Large intestine (tissue), 3 donors: ENCODE data around the gene NUCB2. TPM values are rescaled to one million over a fixed set of nuclear protein-coding genes. Genes with fewer than 3 reads are reported as not detected.

Experiments used
- DNase-seq, 2 donors: peaks; one replicate each; pipeline versions ENCODE4 v3.0.0 to v3.0.0-alpha.2; 2013
- H3K27ac ChIP-seq: one replicate; pipeline ENCODE4 v1.5.1; 2013; ENCODE audit warnings: low read length
- H3K27me3 ChIP-seq: 2 replicates; pipeline ENCODE4 v1.6.1; 2013; ENCODE audit warnings: low read length; ENCODE audit not compliant: control insufficient read depth, insufficient read depth
- H3K36me3 ChIP-seq: 2 replicates; pipeline ENCODE4 v1.6.1; 2013; ENCODE audit warnings: low read length; ENCODE audit not compliant: control insufficient read depth, insufficient read depth
- H3K4me1 ChIP-seq: one replicate; pipeline ENCODE4 v1.6.1; 2013; ENCODE audit warnings: low read length; ENCODE audit not compliant: control insufficient read depth, insufficient read depth
- H3K4me3 ChIP-seq: one replicate; pipeline ENCODE4 v1.5.1; 2013; ENCODE audit warnings: low read length
- H3K9me3 ChIP-seq: one replicate; pipeline ENCODE4 v1.6.1; 2013; ENCODE audit warnings: mild to moderate bottlenecking, low read depth, low read length, moderate library complexity; ENCODE audit not compliant: control insufficient read depth
- WGBS: methylation state at CpG from one replicate; pipeline ENCODE4 v1.1.5; 2013; ENCODE audit warnings: low lambda C conversion rate; ENCODE audit not compliant: insufficient coverage; 5-methylcytosine and 5-hydroxymethylcytosine counted together
- polyA plus RNA-seq: library from polyadenylated mRNA; unstranded; fragments of 120-200 nt; gene quantifications from one replicate; pipeline ENCODE4 v1.2.1, GENCODE V29; 2013

NUCB2 gene
- polyA plus RNA-seq, 1 donor: 53.7 TPM

DNA sequence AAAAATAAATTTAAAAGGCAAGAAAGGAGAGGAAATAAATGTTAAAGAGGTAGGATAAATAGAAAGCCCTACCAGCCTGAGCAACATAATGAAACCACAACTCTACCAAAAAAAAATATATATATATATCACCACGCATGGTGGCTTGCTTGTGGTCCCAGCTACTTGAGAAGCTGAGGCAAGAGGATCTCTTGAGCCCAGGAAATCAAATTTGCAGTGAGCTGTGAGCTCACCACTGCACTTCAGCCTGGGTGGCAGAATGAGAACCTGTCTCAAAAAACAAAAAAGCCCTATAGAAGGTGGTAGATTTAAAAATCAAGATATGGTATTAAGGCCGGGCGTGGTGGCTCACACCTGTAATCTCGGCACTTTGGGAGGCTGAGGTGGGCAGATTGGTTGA, 10.5 kb downstream of the NUCB2 start:
- Histone ChIP-seq H3K27ac (no peak overlapping the region), H3K4me1 (no peaks in the 10 kb centered on the region), H3K36me3 (peaks cover 6% of the 10 kb centered on the region), H3K27me3 (no peaks in the 10 kb centered on the region), H3K9me3 (no peaks in the 10 kb centered on the region), H3K4me3 (no peak overlapping the region)
- no peak for DNase-seq
- WGBS: no CpG with 5 or more reads among the region's 4 CpGs

DNA sequence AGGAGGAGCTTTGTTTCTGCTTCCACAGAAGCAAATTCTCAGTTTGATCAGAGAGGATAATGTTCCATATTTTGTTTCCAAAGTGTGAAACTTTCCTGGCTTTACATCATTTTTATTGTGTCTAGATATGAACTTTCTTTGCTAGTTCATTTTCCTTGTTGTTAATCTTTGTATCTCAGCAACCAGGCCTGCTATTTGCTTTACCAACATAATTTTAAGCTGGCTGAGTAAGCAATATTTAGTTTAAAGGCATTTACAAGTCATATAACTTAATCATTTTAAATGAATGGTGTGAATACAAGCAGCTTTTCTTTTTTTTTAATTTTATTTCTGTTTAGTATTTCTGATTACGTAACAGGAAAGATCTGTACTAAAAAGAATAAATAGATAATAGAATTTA, 15.2 kb downstream of the NUCB2 start:
- Histone ChIP-seq H3K27me3 (no peaks in the 10 kb centered on the region), H3K36me3 (peaks cover 2% of the 10 kb centered on the region), H3K4me3 (no peak overlapping the region), H3K9me3 (no peaks in the 10 kb centered on the region), H3K27ac (no peak overlapping the region), H3K4me1 (no peaks in the 10 kb centered on the region)
- no peak for DNase-seq
- WGBS: 100% methylated on average over 1 of the region's 1 CpG

DNA sequence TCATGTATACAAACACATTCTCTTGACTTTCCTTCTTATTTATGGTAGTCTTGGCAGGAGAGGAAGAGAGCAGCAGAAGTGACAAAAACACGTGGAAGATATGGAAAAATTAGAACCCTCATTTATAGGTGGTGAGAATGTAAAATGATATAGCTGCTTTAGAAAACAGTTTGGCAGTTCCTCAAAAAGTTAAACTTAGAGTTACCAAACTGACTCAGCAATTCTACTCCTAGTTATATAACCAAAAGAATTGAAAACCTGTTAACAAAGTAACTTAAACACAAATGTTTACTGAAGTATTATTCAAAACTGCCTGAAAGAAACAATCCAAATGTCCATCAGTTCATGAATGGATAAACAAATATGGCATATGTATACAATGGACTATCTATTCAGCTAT, 16.8 kb downstream of the NUCB2 start:
- Histone ChIP-seq H3K27ac (no peak overlapping the region), H3K4me3 (no peak overlapping the region), H3K4me1 (no peaks in the 10 kb centered on the region), H3K36me3 (peaks cover 2% of the 10 kb centered on the region), H3K9me3 (no peaks in the 10 kb centered on the region), H3K27me3 (no peaks in the 10 kb centered on the region)
- WGBS: no CpG with 5 or more reads among the region's 1 CpG
- no peak for DNase-seq

DNA sequence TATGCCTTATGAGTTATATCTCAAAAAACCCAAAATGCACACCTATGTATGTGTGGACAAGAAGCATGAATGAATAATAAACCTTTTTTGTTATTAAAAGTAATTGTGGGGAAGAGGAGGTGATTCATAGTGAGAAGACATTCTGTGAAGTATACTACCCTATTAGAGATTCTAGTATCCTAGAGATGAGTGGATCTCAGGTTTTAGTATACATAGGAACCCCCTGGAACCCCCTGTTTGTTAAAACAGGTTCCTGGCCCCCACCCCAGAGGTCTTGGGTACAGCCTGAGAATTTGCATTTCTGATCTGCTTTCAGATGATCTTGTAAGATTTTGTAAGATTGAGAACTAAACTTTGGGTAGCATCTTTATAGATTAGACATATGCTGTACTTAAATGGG, 17.5 kb downstream of the NUCB2 start:
- Histone ChIP-seq H3K27me3 (no peaks in the 10 kb centered on the region), H3K4me3 (no peak overlapping the region), H3K36me3 (peaks cover 2% of the 10 kb centered on the region), H3K9me3 (no peaks in the 10 kb centered on the region), H3K27ac (no peak overlapping the region), H3K4me1 (no peaks in the 10 kb centered on the region)
- no peak for DNase-seq

DNA sequence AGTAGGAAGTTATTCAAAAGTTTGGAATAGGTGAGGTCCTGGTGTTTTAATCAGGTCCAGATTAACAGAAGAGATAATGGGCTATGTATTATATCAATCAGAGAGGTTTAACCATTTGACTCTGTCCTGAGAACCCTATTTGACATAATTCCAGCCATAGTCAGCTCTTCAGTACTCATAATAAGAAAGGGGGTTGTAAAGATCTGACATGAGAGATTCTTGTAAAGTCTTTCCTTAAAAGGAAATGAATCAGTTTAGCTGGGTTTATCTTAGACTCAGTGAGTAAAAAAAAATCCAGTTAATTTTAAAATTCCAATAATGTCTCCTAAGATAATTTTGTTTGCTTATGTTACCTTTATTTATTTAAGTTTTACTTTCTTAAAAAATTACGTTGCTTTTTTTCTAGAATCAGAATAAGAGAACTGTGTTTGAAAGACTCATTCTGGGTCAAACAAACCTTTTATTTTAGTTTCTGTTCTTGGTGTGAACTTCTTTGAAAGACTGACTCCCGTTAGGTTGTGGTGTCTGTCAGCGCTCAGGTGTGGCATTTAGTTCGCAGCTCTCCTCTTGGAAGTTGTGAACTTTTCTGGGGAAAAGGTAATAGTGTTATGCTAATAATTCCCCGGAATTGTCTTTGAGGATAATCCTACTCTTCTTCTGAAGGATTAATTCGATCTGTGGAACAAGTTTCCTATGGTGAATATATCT, 20.5 kb downstream of the NUCB2 start:
- no peaks in the 10 kb centered on the region for H3K4me1 ChIP-seq
- no peaks in the 10 kb centered on the region for H3K9me3 ChIP-seq
- H3K36me3 ChIP-seq: peaks cover 5% of the 10 kb centered on the region
- no peak overlapping the region for H3K4me3 ChIP-seq
- WGBS: 87% methylated on average over 4 of the region's 6 CpGs
- H3K27ac ChIP-seq: no peak overlapping the region
- H3K27me3 ChIP-seq: no peaks in the 10 kb centered on the region
- DNase-seq: no peak

DNA sequence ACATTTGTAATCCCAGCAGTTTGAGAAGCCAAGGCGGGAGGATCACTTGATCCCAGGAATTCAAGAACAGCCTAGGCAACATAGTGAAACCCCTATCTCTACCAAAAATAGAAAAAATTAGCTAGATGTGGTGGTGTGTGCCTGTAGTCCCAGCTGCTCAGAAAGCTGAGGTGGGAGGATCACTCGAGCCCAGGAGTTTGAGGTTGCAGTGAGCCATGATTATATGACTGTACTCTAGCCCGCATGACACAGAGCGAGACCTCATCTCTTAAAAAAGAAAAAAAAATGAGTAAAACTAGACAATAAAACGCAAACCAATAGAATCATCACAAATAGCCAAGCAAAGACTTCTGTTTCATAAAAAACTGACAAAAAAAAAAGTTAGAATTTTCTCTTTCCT, 21.8 kb downstream of the NUCB2 start:
- DNase-seq: no peak
- H3K27ac ChIP-seq: no peak overlapping the region
- H3K4me3 ChIP-seq: no peak overlapping the region
- H3K4me1 ChIP-seq: no peaks in the 10 kb centered on the region
- H3K27me3 ChIP-seq: no peaks in the 10 kb centered on the region
- no peaks in the 10 kb centered on the region for H3K9me3 ChIP-seq
- WGBS: 100% methylated on average over 3 of the region's 5 CpGs
- H3K36me3 ChIP-seq: peaks cover 5% of the 10 kb centered on the region

DNA sequence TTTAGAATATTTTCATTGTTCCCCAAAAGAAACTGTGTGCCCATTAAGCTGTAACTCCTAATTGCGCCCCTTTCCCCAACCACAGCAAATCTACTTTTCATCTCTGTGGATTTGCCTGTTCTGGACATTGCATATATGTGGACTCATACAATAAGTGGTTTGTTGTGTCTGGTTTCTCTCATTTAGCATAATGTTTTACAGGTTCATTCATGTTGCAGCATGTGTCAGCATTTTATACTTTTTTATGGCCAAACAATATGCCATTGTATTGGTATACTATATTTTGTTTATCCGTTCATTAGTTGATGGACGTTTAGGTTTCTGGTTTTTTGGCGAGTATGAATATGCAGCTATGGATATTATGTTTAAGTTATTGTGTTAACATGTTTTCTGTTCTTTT, 23.8 kb downstream of the NUCB2 start:
- H3K4me1 ChIP-seq: no peaks in the 10 kb centered on the region
- peaks cover 5% of the 10 kb centered on the region for H3K36me3 ChIP-seq
- no peaks in the 10 kb centered on the region for H3K27me3 ChIP-seq
- no peaks in the 10 kb centered on the region for H3K9me3 ChIP-seq
- no peak for DNase-seq
- H3K27ac ChIP-seq: no peak overlapping the region
- WGBS: no CpG with 5 or more reads among the region's 4 CpGs
- no peak overlapping the region for H3K4me3 ChIP-seq

DNA sequence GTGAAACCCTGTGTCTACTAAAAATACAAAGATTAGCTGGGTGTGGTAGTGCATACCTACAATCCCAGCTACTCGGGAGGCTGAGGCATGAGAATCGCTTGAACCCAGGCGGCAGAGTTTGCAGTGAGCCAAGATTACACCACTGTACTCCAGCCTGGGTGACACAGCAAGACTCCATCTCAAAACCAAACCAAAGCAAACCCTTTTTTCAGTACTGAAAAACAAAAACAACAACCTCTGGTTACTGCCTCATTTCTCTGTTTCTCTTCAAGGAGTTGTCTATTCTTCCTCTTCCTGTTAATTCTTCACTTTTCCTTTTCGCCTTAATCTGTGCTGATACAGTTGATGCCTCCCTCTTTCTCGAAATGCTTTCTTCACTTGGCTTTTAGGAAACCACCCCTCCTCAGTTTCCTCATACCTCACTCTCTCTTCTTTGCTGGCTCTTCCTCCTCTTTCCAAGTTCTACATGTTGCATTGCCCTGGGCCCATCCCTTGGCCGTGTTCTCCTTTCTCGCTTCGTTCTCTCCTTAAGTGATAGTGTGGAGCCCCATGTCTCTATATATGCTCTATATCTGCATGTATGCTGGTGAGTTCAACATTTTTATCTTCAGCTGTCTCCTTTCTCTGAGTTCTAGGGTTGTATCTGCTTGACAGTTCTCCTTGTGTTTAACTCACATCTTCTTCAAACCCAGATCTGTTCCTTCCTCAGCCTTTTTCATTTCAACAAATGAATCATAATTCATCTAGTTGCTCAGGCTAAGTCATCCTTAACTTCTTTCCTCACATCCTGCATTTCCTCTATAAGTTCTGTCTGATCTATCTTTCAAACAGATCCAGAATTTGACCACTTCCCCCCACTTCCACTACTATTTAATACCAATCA, 37.1 kb downstream of the NUCB2 start:
- peaks cover 6% of the 10 kb centered on the region for H3K36me3 ChIP-seq
- 100% methylated on average over 5 of the region's 8 CpGs for WGBS
- DNase-seq: no peak
- H3K4me3 ChIP-seq: no peak overlapping the region
- no peaks in the 10 kb centered on the region for H3K9me3 ChIP-seq
- no peaks in the 10 kb centered on the region for H3K27me3 ChIP-seq
- no peak overlapping the region for H3K27ac ChIP-seq
- H3K4me1 ChIP-seq: no peaks in the 10 kb centered on the region

DNA sequence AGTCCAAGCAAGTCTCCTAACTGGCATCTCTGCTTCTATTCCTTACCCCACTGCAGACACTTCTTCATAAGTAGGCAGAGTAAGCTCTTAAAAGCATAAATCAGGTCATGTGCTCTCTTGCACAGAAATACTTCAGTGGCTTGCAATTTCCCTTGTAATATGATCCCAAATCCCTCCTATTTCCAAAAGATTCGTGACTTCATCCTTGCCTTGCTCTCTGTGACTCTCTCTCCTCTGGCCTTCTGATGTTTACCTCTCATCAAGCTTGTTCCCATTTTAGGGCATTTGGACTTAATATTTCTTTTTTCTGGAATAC, 37.7 kb downstream of the NUCB2 start:
- WGBS: 80% methylated on average over 1 of the region's 1 CpG
- H3K36me3 ChIP-seq: peaks cover 6% of the 10 kb centered on the region

DNA sequence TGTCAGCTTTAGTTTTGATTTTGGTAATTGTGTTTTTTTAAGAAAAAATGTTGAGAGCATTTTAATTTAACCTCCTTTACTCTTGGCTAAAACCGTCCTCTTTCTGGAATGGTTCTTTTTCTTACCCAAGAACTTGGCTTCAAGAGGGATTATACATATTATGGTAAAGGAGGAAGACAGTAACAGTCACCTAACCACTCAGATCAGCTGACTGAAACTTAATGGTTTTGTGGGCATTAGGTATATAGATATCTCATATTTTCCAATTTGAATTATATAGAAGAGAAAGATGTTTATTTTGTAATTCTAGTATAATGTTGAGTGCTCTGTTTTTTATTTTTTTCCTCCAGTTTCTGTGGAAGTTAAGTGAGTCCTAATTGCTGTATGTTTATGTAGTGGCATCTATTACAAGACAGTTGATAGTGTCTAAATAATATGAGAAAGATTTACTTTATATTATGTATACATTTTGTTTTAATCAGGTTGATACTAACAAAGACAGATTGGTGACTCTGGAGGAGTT, 38.4 kb downstream of the NUCB2 start:
- H3K27ac ChIP-seq: no peak overlapping the region
- WGBS: no CpG with 5 or more reads among the region's 1 CpG
- no peaks in the 10 kb centered on the region for H3K4me1 ChIP-seq
- no peaks in the 10 kb centered on the region for H3K27me3 ChIP-seq
- no peak overlapping the region for H3K4me3 ChIP-seq
- peaks cover 5% of the 10 kb centered on the region for H3K36me3 ChIP-seq
- no peak for DNase-seq
- H3K9me3 ChIP-seq: no peaks in the 10 kb centered on the region

More for the DNA sequence above, 37.7 kb downstream of the NUCB2 start:
- H3K27ac ChIP-seq: no peak overlapping the region
- no peaks in the 10 kb centered on the region for H3K9me3 ChIP-seq
- no peak overlapping the region for H3K4me3 ChIP-seq
- no peaks in the 10 kb centered on the region for H3K4me1 ChIP-seq
- no peaks in the 10 kb centered on the region for H3K27me3 ChIP-seq
- DNase-seq: peak; percentile 3 to 6
